ENCODE results near the gene P2RY12. TPM values are rescaled to one million over a fixed set of nuclear protein-coding genes. Genes with fewer than 3 reads are reported as not detected.

Gene P2RY12
- total and polyA plus RNA-seq, 2 donors (not counting 3 experiments of a cell fraction or from before 2014, with no cell fraction given), result not detected

DNA sequence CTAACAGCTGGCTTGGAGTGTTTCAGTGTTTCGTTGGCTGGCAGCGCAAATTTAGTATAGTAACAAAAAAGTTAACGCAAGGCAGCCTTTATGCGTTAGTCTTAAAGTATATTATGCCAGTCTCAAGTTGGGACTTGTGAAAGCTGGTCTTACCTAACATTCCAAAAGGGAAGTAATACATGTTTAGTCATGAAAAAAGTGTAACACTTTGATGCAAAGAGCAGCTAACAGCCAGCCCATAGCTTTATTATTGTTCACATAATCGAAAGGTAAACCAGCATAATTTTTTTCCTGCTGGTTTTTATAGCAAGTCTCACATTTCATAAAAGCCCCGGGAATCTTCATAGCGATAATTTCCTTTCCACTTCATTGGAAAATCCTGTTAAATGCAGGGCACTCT lies 65.6 kb downstream of the P2RY12 start:
- dilution Hi-C loops (cut with MboI; ENCODE audit: extremely low pct_ligation_motif_present, low sequenced_read_pairs), result no loop called here
- Histone ChIP-seq H3K9me1 (replicated peaks; ENCODE audit: control insufficient read depth, extremely low read depth, insufficient read depth, low read length) (no peaks in the 10 kb centered on the region), H3K4me2 (ENCODE audit: insufficient read depth, low read length) (no peak overlapping the region), H3K27me3 (ENCODE audit: control insufficient read depth in 2 of 2, insufficient read depth in 2 of 2, low read length in 2 of 2) (no peaks in the 10 kb centered on the region), H3K9me3 (replicated peaks; ENCODE audit: control insufficient read depth, insufficient read depth, low read length) (no peaks in the 10 kb centered on the region), H3K27ac (ENCODE audit: insufficient read depth, low read depth, low read length) (no peak overlapping the region), H2AFZ (ENCODE audit: low read depth, low read length) (no peak overlapping the region), H3K79me2 (ENCODE audit: control insufficient read depth, insufficient read depth, low read length) (no peaks in the 10 kb centered on the region), H3K4me1 (ENCODE audit: control insufficient read depth, extremely low read depth, insufficient read depth, low read length) (no peaks in the 10 kb centered on the region), H3K9ac (replicated peaks; ENCODE audit: extremely low read depth, insufficient read depth, low read length) (no peak overlapping the region), H4K20me1 (replicated peaks; ENCODE audit: control insufficient read depth, extremely low read depth, insufficient read depth, low read length) (no peaks in the 10 kb centered on the region), H3K4me3 (replicated peaks in 1 of 3; ENCODE audit: insufficient read depth in 1 of 3, low read depth in 1 of 3, low read length in 3 of 3) (no peak overlapping the region), H3K36me3 (ENCODE audit: control insufficient read depth in 2 of 2, extremely low read depth in 1 of 2, insufficient read depth in 2 of 2, low read length in 2 of 2) (no peaks in the 10 kb centered on the region)
- ChIA-PET CTCF (no interaction called here), POLR2A (no interaction called here)
- DNase-seq (ENCODE audit: low read depth, low spot score), result no peak
- BruUV-seq (replicated peaks), result no TSS peak
- TF ChIP-seq, protein P1, sequence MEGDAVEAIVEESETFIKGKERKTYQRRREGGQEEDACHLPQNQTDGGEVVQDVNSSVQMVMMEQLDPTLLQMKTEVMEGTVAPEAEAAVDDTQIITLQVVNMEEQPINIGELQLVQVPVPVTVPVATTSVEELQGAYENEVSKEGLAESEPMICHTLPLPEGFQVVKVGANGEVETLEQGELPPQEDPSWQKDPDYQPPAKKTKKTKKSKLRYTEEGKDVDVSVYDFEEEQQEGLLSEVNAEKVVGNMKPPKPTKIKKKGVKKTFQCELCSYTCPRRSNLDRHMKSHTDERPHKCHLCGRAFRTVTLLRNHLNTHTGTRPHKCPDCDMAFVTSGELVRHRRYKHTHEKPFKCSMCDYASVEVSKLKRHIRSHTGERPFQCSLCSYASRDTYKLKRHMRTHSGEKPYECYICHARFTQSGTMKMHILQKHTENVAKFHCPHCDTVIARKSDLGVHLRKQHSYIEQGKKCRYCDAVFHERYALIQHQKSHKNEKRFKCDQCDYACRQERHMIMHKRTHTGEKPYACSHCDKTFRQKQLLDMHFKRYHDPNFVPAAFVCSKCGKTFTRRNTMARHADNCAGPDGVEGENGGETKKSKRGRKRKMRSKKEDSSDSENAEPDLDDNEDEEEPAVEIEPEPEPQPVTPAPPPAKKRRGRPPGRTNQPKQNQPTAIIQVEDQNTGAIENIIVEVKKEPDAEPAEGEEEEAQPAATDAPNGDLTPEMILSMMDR (IDR thresholded peaks at IDR 0.05; ENCODE audit: extremely low read depth in 1 of 2, insufficient read depth in 1 of 2, low read depth in 1 of 2, low read length in 2 of 2), result no peak
- TF ChIP-seq JUN (IDR thresholded peaks at IDR 0.05; ENCODE audit: borderline replicate concordance, insufficient read depth, insufficient read length, low read depth), result no peak
- TF ChIP-seq POLR2AphosphoS5 (IDR thresholded peaks at IDR 0.05; ENCODE audit: insufficient read depth, low read depth, low read length), result no peak
- TF ChIP-seq, protein P2, sequence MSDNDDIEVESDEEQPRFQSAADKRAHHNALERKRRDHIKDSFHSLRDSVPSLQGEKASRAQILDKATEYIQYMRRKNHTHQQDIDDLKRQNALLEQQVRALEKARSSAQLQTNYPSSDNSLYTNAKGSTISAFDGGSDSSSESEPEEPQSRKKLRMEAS (IDR thresholded peaks at IDR 0.05; ENCODE audit: insufficient read depth, insufficient read length), result no peak
- TF ChIP-seq POLR2A (IDR thresholded peaks at IDR 0.05; ENCODE audit: low read depth, low read length), result no peak
- no peak for TF ChIP-seq GATA2 (IDR thresholded peaks at IDR 0.05; ENCODE audit: insufficient read depth, insufficient read length, low read depth, low read length)
- no peak for TF ChIP-seq FOS (IDR thresholded peaks at IDR 0.05; ENCODE audit: borderline replicate concordance, insufficient read depth, low read length)
- TF ChIP-seq MYC (IDR thresholded peaks at IDR 0.05; ENCODE audit: low read depth, low read length), result no peak
- no peak for TF ChIP-seq EZH2 (IDR thresholded peaks at IDR 0.05; ENCODE audit: borderline replicate concordance, low read depth, low read length, severe bottlenecking)
- FAIRE-seq, result no peak
- intact Hi-C loops (cut with micrococcal nuclease), result no loop called here
